HepG2 (cell line): ENCODE data around the gene XAGE1A. TPM values are rescaled to one million over a fixed set of nuclear protein-coding genes. Genes with fewer than 3 reads are reported as not detected.
"Not testable (repeated sequence)": the region's sequence is repeated elsewhere in the genome, so short reads cannot be mapped to it uniquely, and the experiment has no call there.

Experiments used
- ATAC-seq: fragments of 200-7000 bp; cut with Tn5 transposase; 3 replicates; pipeline ENCODE4 v1.9.1; 2020; ENCODE audit warnings: mild to moderate bottlenecking, moderate library complexity
- BruUV-seq: library from RNA; stranded (reverse); fragments of 400-500 nt; replicated peaks from 2 replicates; lab custom pipeline; 2021; lab: Mats Ljungman, UMichigan
- CTCF ChIA-PET: fragments of 300-600 bp; formaldehyde crosslinking; extraction: SDS; loops from one replicate; lab custom pipeline; 2021; ENCODE audit warnings: low total read pairs, inconsistent platforms, low intra/inter-chr PET ratio; lab: Yijun Ruan, JAX
- POLR2A ChIA-PET: fragments of 350-600 bp; sonication (Branson Sonifier 250); formaldehyde crosslinking; loops from one replicate; lab custom pipeline; 2020; ENCODE audit warnings: antibody characterized with exemption, inconsistent platforms; lab: Yijun Ruan, JAX
- DNase-seq: peaks from one replicate; pipeline ENCODE4 v3.0.0-alpha.2; 2015; ENCODE audit warnings: low spot score
- FAIRE-seq: peaks from 3 replicates; lab custom pipeline; 2011; peaks lifted over from hg19 to GRCh38; lab: Jason Lieb, UNC
- H2AFZ ChIP-seq: one replicate; pipeline ENCODE4 v1.6.1; 2011; ENCODE audit warnings: low read length, inconsistent platforms
- H3K27ac ChIP-seq: fragments of 300-600 bp; 3 replicates; pipeline ENCODE4 v1.8.0; 2011; ENCODE audit warnings: mixed run types, mild to moderate bottlenecking, mixed read lengths, low read length, inconsistent platforms; ENCODE audit not compliant: insufficient read depth; ENCODE audit errors: extremely low read length
- H3K27me3 ChIP-seq, 2 experiments: fragments of 200-600 bp in 1 of 2; 2 replicates in 1 of 2; 3 replicates in 1 of 2; pipeline versions ENCODE4 v1.6.0 to v1.8.0; 2011; ENCODE audit warnings: low read length in 2 of 2, mild to moderate bottlenecking in 2 of 2, moderate library complexity in 2 of 2, inconsistent platforms in 1 of 2; ENCODE audit not compliant: insufficient read depth in 2 of 2, control insufficient read depth in 1 of 2
- H3K36me3 ChIP-seq, 2 experiments: fragments of 200-600 bp in 1 of 2; replicated peaks in 1 of 2; 2 replicates in 1 of 2; 3 replicates in 1 of 2; pipeline versions ENCODE4 v1.5.1 to v1.8.0; 2011; ENCODE audit warnings: low read length in 2 of 2, inconsistent platforms in 1 of 2; ENCODE audit not compliant: insufficient read depth in 2 of 2, control insufficient read depth in 1 of 2
- H3K4me1 ChIP-seq: 2 replicates; pipeline ENCODE4 v1.5.1; 2012; ENCODE audit warnings: low read length, inconsistent platforms; ENCODE audit not compliant: insufficient read depth
- H3K4me2 ChIP-seq: 2 replicates; pipeline ENCODE4 v1.6.0; 2011; ENCODE audit warnings: low read depth, low read length, inconsistent platforms
- H3K4me3 ChIP-seq, 3 experiments: fragments of 200-600 bp in 1 of 3; sonication (generic), shearing (Covaris generic) in 1 of 3; replicated peaks in 1 of 3; 2 replicates each; pipeline ENCODE4 v1.5.1; 2011 to 2016; ENCODE audit warnings: low read length in 3 of 3, inconsistent platforms in 2 of 3, low read depth in 2 of 3, mild to moderate bottlenecking in 2 of 3, control low read depth in 1 of 3, mixed read lengths in 1 of 3; ENCODE audit not compliant: insufficient read depth in 1 of 3
- H3K79me2 ChIP-seq: one replicate; pipeline ENCODE4 v1.6.1; 2011; ENCODE audit warnings: low read length, inconsistent platforms; ENCODE audit not compliant: insufficient read depth
- H3K9ac ChIP-seq: 2 replicates; pipeline ENCODE4 v1.6.0; 2011; ENCODE audit warnings: mild to moderate bottlenecking, low read depth, low read length, inconsistent platforms; ENCODE audit not compliant: insufficient read depth
- H3K9me3 ChIP-seq: 2 replicates; pipeline ENCODE4 v1.5.1; 2012; ENCODE audit warnings: mild to moderate bottlenecking, low read length
- H4K20me1 ChIP-seq: 2 replicates; pipeline ENCODE4 v1.6.0; 2011; ENCODE audit warnings: inconsistent platforms, mild to moderate bottlenecking, low read length, moderate library complexity; ENCODE audit not compliant: insufficient read depth
- DNMT3B ChIP-seq: conservative IDR thresholded peaks from 2 replicates; pipeline ENCODE4 v1.6.1; 2016; ENCODE audit warnings: missing biosample characterization, control low read depth
- DR1 ChIP-seq: sonication (generic); formaldehyde crosslinking; IDR thresholded peaks from 2 replicates; pipeline ENCODE4 v1.8.0; 2021; ENCODE audit warnings: mild to moderate bottlenecking, missing genetic modification reagents, inconsistent platforms
- HDAC6 ChIP-seq: fragments of 200-600 bp; sonication (generic); IDR thresholded peaks from 2 replicates; pipeline ENCODE4 v1.7.0; 2017; ENCODE audit warnings: mild to moderate bottlenecking, antibody characterized with exemption, low read length, low read depth
- NFE2 ChIP-seq: sonication (generic); formaldehyde crosslinking; IDR thresholded peaks from 2 replicates; pipeline ENCODE4 v1.4.0; 2020; ENCODE audit warnings: missing genetic modification reagents
- ZKSCAN8 ChIP-seq: IDR thresholded peaks from 2 replicates; pipeline ENCODE4 v1.6.1; 2016; ENCODE audit warnings: borderline replicate concordance, missing genetic modification reagents, missing compliant biosample characterization
- ZNF20 ChIP-seq: sonication (generic); formaldehyde crosslinking; IDR thresholded peaks from 2 replicates; pipeline ENCODE4 v1.4.0; 2020; ENCODE audit warnings: mild to moderate bottlenecking, moderate library complexity, missing genetic modification reagents
- ZNF713 ChIP-seq: sonication (generic); formaldehyde crosslinking; IDR thresholded peaks from 2 replicates; pipeline ENCODE4 v1.4.0; 2020; ENCODE audit warnings: mild to moderate bottlenecking, missing genetic modification reagents
- ZNF746 ChIP-seq: sonication (generic); formaldehyde crosslinking; IDR thresholded peaks from 2 replicates; pipeline ENCODE4 v1.8.0; 2022; ENCODE audit warnings: mild to moderate bottlenecking, missing genetic modification reagents
- ZNF841 ChIP-seq: sonication (generic); formaldehyde crosslinking; IDR thresholded peaks from 2 replicates; pipeline ENCODE4 v1.8.1; 2023; ENCODE audit warnings: missing genetic modification reagents, borderline replicate concordance
- WGBS: methylation state at CpG from one replicate; pipeline ENCODE4 v1.1.6; 2017; ENCODE audit warnings: low lambda C conversion rate; 5-methylcytosine and 5-hydroxymethylcytosine counted together
- in situ Hi-C: cut with HindIII; loops from 2 replicates; pipeline ENCODE4 v1.10.0; 2017; ENCODE audit warnings: low pct_unique_long_range_greater_than_20kb; ENCODE audit not compliant: extremely low pct_ligation_motif_present
- intact Hi-C: fragments of 100-400 bp; cut with micrococcal nuclease; formaldehyde crosslinking; loops from one replicate; pipeline ENCODE4 v1.10.0; 2022; ENCODE audit not compliant: unreplicated experiment
- polyA plus RNA-seq, 8 experiments: library from polyadenylated mRNA; depleted of rRNA in 3 of 8; stranded (reverse) in 7 of 8; unstranded in 1 of 8; fragments of >200 nt; fragmentation: Illumina TruSeq in 4 of 8; extraction: Trizol in 4 of 8; gene quantifications; 2 replicates each; pipeline versions ENCODE4 v1.2.1 to v1.2.3, GENCODE V29; 2011 to 2016; ENCODE audit warnings: low read depth in 4 of 8, missing spikeins in 1 of 8, mixed read lengths in 1 of 8; ENCODE audit not compliant: insufficient read depth in 1 of 8
- total RNA-seq, 5 experiments: library from RNA; depleted of rRNA; stranded (reverse); fragments of >200 nt; fragmentation: Illumina TruSeq; extraction: Trizol; gene quantifications; 2 replicates each; pipeline ENCODE4 v1.2.3, GENCODE V29; 2016; ENCODE audit warnings: low read depth in 1 of 5
- TF ChIP-seq, protein P1 (sequence below): IDR thresholded peaks from 2 replicates; pipeline ENCODE4 v1.6.1; 2016; ENCODE audit warnings: missing compliant biosample characterization, missing genetic modification reagents, borderline replicate concordance
- TF ChIP-seq, protein P2 (sequence below): sonication (generic); formaldehyde crosslinking; IDR thresholded peaks from 2 replicates; pipeline ENCODE4 v1.8.0; 2022; ENCODE audit warnings: mild to moderate bottlenecking, missing genetic modification reagents, moderate library complexity
- TF ChIP-seq, protein P3 (sequence below): sonication (generic); formaldehyde crosslinking; conservative IDR thresholded peaks from 2 replicates; pipeline ENCODE4 v1.4.0; 2020; ENCODE audit warnings: missing genetic modification reagents
- TF ChIP-seq, protein P4 (sequence below): sonication (generic); formaldehyde crosslinking; IDR thresholded peaks from 2 replicates; pipeline ENCODE4 v1.4.0; 2020; ENCODE audit warnings: mild to moderate bottlenecking, missing genetic modification reagents

The XAGE1A gene
- total and polyA plus RNA-seq, 2 of the 13 experiments (the other 11 are each of a cell fraction or from before 2014, with no cell fraction given) = not detected

DNA sequence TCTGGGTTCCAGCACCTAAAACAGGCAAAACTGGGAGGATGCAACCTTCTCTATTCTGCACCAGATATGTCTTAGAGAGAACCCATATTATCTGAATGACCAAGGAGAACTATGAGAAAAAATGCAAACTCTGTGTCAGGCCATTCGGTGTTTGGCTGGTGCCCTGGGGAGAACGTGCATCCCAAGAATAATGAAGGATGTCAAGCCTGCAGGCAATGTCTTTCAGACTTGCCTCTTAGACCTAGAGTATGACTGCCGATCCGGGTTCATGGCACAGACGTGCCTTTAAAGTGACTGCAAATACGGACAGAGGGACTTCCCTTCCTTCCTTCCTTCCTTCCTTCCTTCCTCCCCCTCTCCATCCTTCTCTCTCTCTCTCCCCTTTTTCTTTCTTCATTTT is 14.3 kb downstream of the XAGE1A start:
- Histone ChIP-seq H3K4me1 (no peaks in the 10 kb centered on the region), H3K27ac (no peak overlapping the region), H3K4me3 (no peak overlapping the region), H3K9ac (no peak overlapping the region), H3K79me2 (no peaks in the 10 kb centered on the region), H3K36me3 (no peaks in the 10 kb centered on the region), H3K27me3 (no peaks in the 10 kb centered on the region), H4K20me1 (no peaks in the 10 kb centered on the region), H3K4me2 (no peak overlapping the region), H2AFZ (no peak overlapping the region), H3K9me3 (no peaks in the 10 kb centered on the region)
- no peak for DNase-seq
- TF ChIP-seq ZNF713 (CRISPR knock-in tag) = no peak
- TF ChIP-seq ZKSCAN8 (CRISPR knock-in tag) = no peak
- TF ChIP-seq, protein P1, sequence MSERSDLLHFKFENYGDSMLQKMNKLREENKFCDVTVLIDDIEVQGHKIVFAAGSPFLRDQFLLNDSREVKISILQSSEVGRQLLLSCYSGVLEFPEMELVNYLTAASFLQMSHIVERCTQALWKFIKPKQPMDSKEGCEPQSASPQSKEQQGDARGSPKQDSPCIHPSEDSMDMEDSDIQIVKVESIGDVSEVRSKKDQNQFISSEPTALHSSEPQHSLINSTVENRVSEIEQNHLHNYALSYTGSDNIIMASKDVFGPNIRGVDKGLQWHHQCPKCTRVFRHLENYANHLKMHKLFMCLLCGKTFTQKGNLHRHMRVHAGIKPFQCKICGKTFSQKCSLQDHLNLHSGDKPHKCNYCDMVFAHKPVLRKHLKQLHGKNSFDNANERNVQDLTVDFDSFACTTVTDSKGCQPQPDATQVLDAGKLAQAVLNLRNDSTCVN (CRISPR knock-in tag) = no peak
- TF ChIP-seq, protein P2, sequence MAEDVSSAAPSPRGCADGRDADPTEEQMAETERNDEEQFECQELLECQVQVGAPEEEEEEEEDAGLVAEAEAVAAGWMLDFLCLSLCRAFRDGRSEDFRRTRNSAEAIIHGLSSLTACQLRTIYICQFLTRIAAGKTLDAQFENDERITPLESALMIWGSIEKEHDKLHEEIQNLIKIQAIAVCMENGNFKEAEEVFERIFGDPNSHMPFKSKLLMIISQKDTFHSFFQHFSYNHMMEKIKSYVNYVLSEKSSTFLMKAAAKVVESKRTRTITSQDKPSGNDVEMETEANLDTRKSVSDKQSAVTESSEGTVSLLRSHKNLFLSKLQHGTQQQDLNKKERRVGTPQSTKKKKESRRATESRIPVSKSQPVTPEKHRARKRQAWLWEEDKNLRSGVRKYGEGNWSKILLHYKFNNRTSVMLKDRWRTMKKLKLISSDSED (CRISPR knock-in tag) = no peak
- TF ChIP-seq DR1 (CRISPR knock-in tag) = no peak
- no peak for TF ChIP-seq ZNF746 (CRISPR knock-in tag)
- no peak for TF ChIP-seq HDAC6
- no peak for TF ChIP-seq DNMT3B
- TF ChIP-seq, protein P3, sequence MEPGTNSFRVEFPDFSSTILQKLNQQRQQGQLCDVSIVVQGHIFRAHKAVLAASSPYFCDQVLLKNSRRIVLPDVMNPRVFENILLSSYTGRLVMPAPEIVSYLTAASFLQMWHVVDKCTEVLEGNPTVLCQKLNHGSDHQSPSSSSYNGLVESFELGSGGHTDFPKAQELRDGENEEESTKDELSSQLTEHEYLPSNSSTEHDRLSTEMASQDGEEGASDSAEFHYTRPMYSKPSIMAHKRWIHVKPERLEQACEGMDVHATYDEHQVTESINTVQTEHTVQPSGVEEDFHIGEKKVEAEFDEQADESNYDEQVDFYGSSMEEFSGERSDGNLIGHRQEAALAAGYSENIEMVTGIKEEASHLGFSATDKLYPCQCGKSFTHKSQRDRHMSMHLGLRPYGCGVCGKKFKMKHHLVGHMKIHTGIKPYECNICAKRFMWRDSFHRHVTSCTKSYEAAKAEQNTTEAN (CRISPR knock-in tag) = no peak
- TF ChIP-seq, protein P4, sequence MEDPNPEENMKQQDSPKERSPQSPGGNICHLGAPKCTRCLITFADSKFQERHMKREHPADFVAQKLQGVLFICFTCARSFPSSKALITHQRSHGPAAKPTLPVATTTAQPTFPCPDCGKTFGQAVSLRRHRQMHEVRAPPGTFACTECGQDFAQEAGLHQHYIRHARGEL (CRISPR knock-in tag) = no peak
- no peak for TF ChIP-seq NFE2 (CRISPR knock-in tag)
- TF ChIP-seq ZNF20 (CRISPR knock-in tag) = no peak
- no peak for TF ChIP-seq ZNF841 (CRISPR knock-in tag)
- intact Hi-C loops = no loop called here
- ChIA-PET POLR2A (no interaction called here), CTCF (no interaction called here)
- ATAC-seq = no peak
- BruUV-seq = no TSS peak
- no peak for FAIRE-seq
- WGBS = 0% methylated on average over 6 of the region's 6 CpGs
- in situ Hi-C loops = no loop called here

DNA sequence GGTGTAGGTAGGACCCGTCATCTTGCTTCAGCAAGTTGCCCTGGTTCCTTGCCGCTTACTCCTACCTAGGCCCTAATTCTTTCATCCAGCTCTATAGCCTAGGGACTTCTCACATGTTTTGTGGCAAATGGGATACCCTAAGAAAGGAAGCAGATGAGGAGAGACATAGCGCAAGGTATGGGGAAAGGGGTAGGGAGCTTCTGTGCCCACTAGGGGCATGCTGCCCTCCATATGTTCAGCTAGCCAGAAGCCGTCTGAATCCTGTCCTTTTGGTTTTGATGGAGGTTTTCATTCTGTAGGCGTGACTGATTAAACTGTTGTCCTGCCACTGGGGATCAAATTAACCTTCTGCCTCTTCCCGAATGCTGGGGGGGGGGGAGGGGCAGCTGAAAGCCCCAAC is 15.5 kb downstream of the XAGE1A start:
- FAIRE-seq, in situ Hi-C loops, H3K79me2 ChIP-seq, H2AFZ ChIP-seq, H3K27ac ChIP-seq, BruUV-seq, POLR2A ChIA-PET, H3K9me3 ChIP-seq, intact Hi-C loops, H3K9ac ChIP-seq, H3K36me3 ChIP-seq, H3K4me3 ChIP-seq, H3K4me2 ChIP-seq, H3K27me3 ChIP-seq, H3K4me1 ChIP-seq, CTCF ChIA-PET, DNase-seq, H4K20me1 ChIP-seq: not testable (repeated sequence)
- peak; percentile 37; the same call in 1 of the 3 replicates for ATAC-seq
- no CpG with 5 or more reads among the region's 6 CpGs for whole genome bisulfite sequencing
